Body of pancreas (tissue), 4 donors: ENCODE results near the gene TPST1.

Source experiments
- POLR2A ChIP-seq, 3 donors: fragments of 450-650 bp; IDR thresholded peaks; one replicate each; pipeline ENCODE4 v1.6.1; 2016; ENCODE audit warnings: antibody characterized with exemption in 3 of 3, mild to moderate bottlenecking in 2 of 3
- TF ChIP-seq, protein P1 (sequence below), 7 experiments: fragments of 450-650 bp in 4 of 7; fragments of 200-600 bp in 3 of 7; sonication (generic) in 3 of 7; IDR thresholded peaks; one replicate each; pipeline ENCODE4 v1.5.1; 2016 to 2019; ENCODE audit warnings: antibody characterized with exemption in 7 of 7

DNA sequence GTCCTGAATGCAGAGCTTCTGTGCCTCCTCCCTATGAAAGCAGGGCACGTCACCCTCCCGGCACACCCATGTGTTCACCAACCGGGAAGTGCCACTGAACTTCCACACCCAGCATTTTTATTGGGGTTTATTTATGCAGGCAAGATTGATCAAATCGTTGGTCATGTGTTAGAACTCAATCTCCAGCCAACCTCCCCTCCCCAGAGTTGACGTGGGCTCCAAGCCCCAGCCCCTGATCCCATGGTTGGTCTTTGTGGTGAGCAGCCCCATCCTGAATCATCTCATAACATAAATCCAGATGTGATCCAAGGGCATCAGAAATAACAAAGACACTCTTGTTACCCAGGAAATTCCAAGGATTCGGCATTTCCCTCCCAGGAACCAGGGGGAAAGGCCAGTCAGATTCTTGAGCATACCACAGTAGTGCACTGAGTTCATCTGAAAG lies 151.2 kb downstream of the TPST1 start:
- TF ChIP-seq, protein P1, sequence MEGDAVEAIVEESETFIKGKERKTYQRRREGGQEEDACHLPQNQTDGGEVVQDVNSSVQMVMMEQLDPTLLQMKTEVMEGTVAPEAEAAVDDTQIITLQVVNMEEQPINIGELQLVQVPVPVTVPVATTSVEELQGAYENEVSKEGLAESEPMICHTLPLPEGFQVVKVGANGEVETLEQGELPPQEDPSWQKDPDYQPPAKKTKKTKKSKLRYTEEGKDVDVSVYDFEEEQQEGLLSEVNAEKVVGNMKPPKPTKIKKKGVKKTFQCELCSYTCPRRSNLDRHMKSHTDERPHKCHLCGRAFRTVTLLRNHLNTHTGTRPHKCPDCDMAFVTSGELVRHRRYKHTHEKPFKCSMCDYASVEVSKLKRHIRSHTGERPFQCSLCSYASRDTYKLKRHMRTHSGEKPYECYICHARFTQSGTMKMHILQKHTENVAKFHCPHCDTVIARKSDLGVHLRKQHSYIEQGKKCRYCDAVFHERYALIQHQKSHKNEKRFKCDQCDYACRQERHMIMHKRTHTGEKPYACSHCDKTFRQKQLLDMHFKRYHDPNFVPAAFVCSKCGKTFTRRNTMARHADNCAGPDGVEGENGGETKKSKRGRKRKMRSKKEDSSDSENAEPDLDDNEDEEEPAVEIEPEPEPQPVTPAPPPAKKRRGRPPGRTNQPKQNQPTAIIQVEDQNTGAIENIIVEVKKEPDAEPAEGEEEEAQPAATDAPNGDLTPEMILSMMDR (IDR thresholded peaks at IDR 0.05) = no peak
- no peak for TF ChIP-seq POLR2A (IDR thresholded peaks at IDR 0.05)
